Adrenal gland (tissue), 5 donors: ENCODE data around the gene CDK5RAP2.

Experiments used
- CTCF ChIP-seq, 6 experiments: fragments of 450-650 bp in 4 of 6; fragments of 200-600 bp in 2 of 6; sonication (generic) in 1 of 6; IDR thresholded peaks; 1 replicate in 5 of 6; 2 replicates in 1 of 6; pipeline versions ENCODE4 v1.5.1 to v1.8.0; 2016 to 2021; ENCODE audit warnings: antibody characterized with exemption in 6 of 6, mild to moderate bottlenecking in 2 of 6, moderate library complexity in 1 of 6
- POLR2A ChIP-seq, 2 donors: fragments of 450-650 bp; IDR thresholded peaks; one replicate each; pipeline ENCODE4 v1.6.1; 2017; ENCODE audit warnings: antibody characterized with exemption in 2 of 2, mild to moderate bottlenecking in 2 of 2, moderate library complexity in 1 of 2
- donor health status: DM: no; HTN: no; CAD: no.

DNA sequence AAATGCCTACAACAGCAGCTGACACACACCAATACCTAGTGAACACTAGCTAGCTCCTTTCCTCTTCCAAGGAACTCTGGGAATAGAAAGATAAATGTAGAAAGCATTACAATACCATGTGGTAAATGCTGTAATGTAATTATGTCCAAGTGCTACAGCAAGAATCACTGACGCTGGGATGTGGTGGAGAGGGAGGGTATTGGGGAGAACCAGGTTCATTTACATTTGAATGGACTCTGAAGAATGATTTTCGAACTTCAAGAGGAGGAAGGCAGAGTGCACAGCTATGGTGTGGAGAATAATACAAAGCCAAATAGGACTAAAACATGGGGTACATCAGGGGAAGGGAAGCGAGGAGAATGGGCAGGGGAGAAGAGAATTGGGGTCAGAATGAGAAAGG lies 158.0 kb downstream of the CDK5RAP2 start:
- no peak for TF ChIP-seq CTCF (IDR thresholded peaks at IDR 0.05)
- no peak for TF ChIP-seq POLR2A (IDR thresholded peaks at IDR 0.05)
